Breast epithelium (tissue), 4 donors: Measurements from ENCODE around the gene DRAXIN. TPM values are rescaled to one million over a fixed set of nuclear protein-coding genes. Genes with fewer than 3 reads are reported as not detected.

Experiments used
- DNase-seq, 2 donors: peaks; one replicate each; pipeline ENCODE4 v3.0.0-alpha.2; 2019; ENCODE audit warnings: low spot score in 2 of 2
- H3K27ac ChIP-seq, 2 donors: fragments of 200-600 bp; sonication (generic) in 1 of 2; one replicate each; pipeline ENCODE4 v1.5.1; 2016 to 2019; ENCODE audit warnings: mild to moderate bottlenecking in 1 of 2
- H3K27me3 ChIP-seq, 2 donors: fragments of 200-600 bp; sonication (generic) in 1 of 2; one replicate each; pipeline versions ENCODE4 v1.5.1 to v1.6.0; 2017 to 2019; ENCODE audit warnings: control low read depth in 1 of 2, mild to moderate bottlenecking in 1 of 2
- H3K36me3 ChIP-seq: fragments of 200-600 bp; one replicate; pipeline ENCODE4 v1.5.1; 2019
- H3K4me1 ChIP-seq, 2 donors: fragments of 200-600 bp; sonication (generic); one replicate each; pipeline ENCODE4 v1.5.1; 2016 to 2019; ENCODE audit warnings: control low read depth in 1 of 2
- H3K4me3 ChIP-seq, 3 donors: fragments of 200-600 bp; sonication (generic); 1 replicate in 2 of 3; 2 replicates in 1 of 3; pipeline ENCODE4 v1.5.1; 2016 to 2019; ENCODE audit warnings: mild to moderate bottlenecking in 3 of 3, moderate library complexity in 2 of 3
- H3K9me3 ChIP-seq, 2 donors: fragments of 200-600 bp; sonication (generic) in 1 of 2; one replicate each; pipeline ENCODE4 v1.5.1; 2016 to 2019; ENCODE audit warnings: control low read depth in 1 of 2
- CTCF ChIP-seq, 3 donors: fragments of 450-650 bp; IDR thresholded peaks; one replicate each; pipeline ENCODE4 v1.5.1; 2016 to 2017; ENCODE audit warnings: antibody characterized with exemption in 3 of 3, mild to moderate bottlenecking in 3 of 3, moderate library complexity in 3 of 3
- POLR2A ChIP-seq: fragments of 450-650 bp; IDR thresholded peaks from one replicate; pipeline ENCODE4 v1.6.1; 2016; ENCODE audit warnings: antibody characterized with exemption, mild to moderate bottlenecking, moderate library complexity
- POLR2AphosphoS5 ChIP-seq, 3 donors: sonication (generic); formaldehyde crosslinking; IDR thresholded peaks; one replicate each; pipeline ENCODE4 v1.6.1; 2017; ENCODE audit warnings: antibody characterized with exemption in 3 of 3
- intact Hi-C: fragments of 100-400 bp; cut with DNase I; formaldehyde crosslinking; loops from one replicate; pipeline ENCODE4 v1.15.1; 2023; ENCODE audit warnings: low total_unique reads
- total RNA-seq, 3 donors: library from RNA; depleted of rRNA; stranded (reverse); fragments of >200 nt; gene quantifications; one replicate each; pipeline ENCODE4 v1.1.0, GENCODE V29; 2016

DRAXIN gene
- total RNA-seq, 3 donors from 2014 or later: under 0.01 to 0.15 (median under 0.01) TPM

DNA sequence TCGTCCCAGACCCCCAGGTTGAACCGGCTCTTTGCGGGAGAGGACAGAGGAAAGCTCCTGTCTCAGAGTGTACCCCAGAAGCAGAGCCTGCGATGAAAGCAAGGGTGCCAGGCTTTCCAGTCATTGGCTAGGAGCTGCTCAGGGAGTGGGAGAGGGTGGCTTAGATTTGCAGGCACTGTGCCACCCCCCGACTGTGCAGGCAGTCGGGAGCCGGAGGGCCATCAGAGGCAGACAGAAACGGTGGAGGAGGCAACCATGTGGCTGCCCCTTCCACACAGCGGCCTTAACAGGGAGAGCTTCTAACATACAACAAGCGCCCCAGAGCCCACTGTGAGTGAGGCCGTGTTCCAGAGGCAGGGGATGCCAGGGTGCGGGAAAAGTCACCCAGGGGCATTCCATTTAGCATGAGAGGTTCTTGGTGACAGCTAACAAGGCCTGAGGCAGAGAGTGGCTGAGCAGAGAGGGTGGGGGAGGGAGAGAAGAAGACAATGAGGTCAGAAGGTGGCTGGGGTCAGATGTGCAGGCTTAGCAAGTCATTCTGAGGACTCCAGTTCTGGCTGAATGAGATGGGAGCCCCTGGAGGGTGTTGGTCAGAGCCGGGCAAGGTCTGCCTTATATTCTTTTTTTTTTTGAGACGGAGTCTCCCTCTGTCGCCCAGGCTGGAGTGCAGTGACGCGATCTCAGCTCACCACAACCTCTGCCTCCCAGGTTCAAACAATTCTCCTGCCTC is 61.0 kb downstream of the DRAXIN start:
- no peak overlapping the region for H3K4me3 ChIP-seq
- intact Hi-C loops: no loop called here
- no peak for DNase-seq
- no peaks in the 10 kb centered on the region for H3K27me3 ChIP-seq
- no peaks in the 10 kb centered on the region for H3K36me3 ChIP-seq
- TF ChIP-seq POLR2A (no peak), POLR2AphosphoS5 (IDR thresholded peaks at IDR 0.05) (no peak), CTCF (IDR thresholded peaks at IDR 0.05) (no peak)
- no peaks in the 10 kb centered on the region for H3K9me3 ChIP-seq
- no peak overlapping the region for H3K27ac ChIP-seq
- H3K4me1 ChIP-seq: no peaks in the 10 kb centered on the region

DNA sequence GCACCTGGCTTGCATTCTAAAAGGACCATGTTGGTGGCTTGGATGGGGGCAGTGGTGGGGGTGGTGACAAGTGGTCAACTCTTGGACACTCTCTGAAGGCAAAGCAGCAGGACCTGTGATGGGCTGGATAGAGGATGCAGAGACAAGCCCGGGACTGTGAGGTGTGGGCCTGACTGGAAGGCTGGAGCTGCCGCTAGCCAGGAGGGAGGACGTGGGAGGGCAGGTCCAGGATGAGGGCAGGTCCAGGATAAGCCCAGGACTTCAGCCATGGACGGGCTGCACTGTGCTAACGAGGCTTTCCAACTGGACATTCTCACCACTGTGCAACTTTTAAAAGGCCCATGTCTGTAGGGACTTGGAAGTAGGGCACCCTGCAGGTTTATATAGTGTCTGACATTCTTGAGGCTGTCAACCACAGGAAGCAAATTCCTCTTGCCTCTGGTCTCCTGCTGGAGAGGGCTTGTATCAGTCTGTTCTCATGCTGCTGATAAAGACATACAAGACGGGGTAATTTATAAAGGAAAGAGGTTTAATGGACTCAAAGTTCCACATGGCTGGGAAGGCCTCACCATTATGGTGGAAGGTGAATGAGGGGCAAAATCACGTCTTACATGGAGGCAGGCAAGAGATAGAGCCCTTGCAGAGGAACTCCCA is 62.2 kb downstream of the DRAXIN start:
- TF ChIP-seq CTCF (IDR thresholded peaks at IDR 0.05) (no peak), POLR2A (no peak), POLR2AphosphoS5 (IDR thresholded peaks at IDR 0.05) (no peak)
- Histone ChIP-seq H3K4me3 (no peak overlapping the region), H3K9me3 (no peaks in the 10 kb centered on the region), H3K27ac (no peak overlapping the region), H3K36me3 (no peaks in the 10 kb centered on the region), H3K27me3 (no peaks in the 10 kb centered on the region), H3K4me1 (no peaks in the 10 kb centered on the region)
- intact Hi-C loops: no loop called here
- no peak for DNase-seq

- H3K4me1 ChIP-seq: no peaks in the 10 kb centered on the region
- intact Hi-C loops: no loop called here
- DNase-seq: no peak
- H3K9me3 ChIP-seq: no peaks in the 10 kb centered on the region
- no peaks in the 10 kb centered on the region for H3K36me3 ChIP-seq
- no peak for TF ChIP-seq POLR2AphosphoS5 (IDR thresholded peaks at IDR 0.05)
- TF ChIP-seq CTCF (IDR thresholded peaks at IDR 0.05): no peak
- TF ChIP-seq POLR2A: no peak
- no peak overlapping the region for H3K4me3 ChIP-seq
- no peak overlapping the region for H3K27ac ChIP-seq
- H3K27me3 ChIP-seq: peaks cover 0 to 9% of the 10 kb centered on the region in 2 donors
Measured at GRCh38 chr1:11757047-11757446, 65.5 kb downstream of the DRAXIN start.

- Histone ChIP-seq H3K27me3 (peaks cover 0 to 9% of the 10 kb centered on the region in 2 donors), H3K4me1 (no peaks in the 10 kb centered on the region), H3K36me3 (no peaks in the 10 kb centered on the region), H3K4me3 (no peak overlapping the region), H3K27ac (no peak overlapping the region), H3K9me3 (no peaks in the 10 kb centered on the region)
- no peak for DNase-seq
- no peak for TF ChIP-seq POLR2AphosphoS5 (IDR thresholded peaks at IDR 0.05)
- no peak for TF ChIP-seq CTCF (IDR thresholded peaks at IDR 0.05)
- TF ChIP-seq POLR2A: no peak
- intact Hi-C loops: no loop called here
Measured at GRCh38 chr1:11759791-11760190, 68.3 kb downstream of the DRAXIN start.

DNA sequence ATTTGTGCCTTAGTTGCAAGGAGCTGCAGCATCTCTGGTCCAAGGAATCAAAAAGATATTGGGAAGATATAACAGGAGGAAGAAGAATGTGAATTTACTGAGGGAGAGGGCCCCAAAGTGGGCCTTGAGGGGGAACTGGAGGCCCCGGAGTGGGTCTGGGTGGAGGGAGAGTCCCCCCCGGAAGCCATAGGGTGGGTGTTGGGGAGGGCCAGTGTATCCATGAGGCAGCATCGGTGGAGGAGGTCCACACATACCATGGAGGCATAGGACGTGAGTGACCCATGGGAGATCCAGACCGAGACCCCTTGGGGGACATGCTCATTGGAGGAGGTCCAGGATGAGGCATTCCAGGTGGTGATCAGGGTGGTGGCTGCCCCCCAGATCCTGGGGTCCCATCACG is 69.8 kb downstream of the DRAXIN start:
- TF ChIP-seq CTCF (IDR thresholded peaks at IDR 0.05): no peak
- TF ChIP-seq POLR2AphosphoS5 (IDR thresholded peaks at IDR 0.05): no peak
- no peak for TF ChIP-seq POLR2A
- intact Hi-C loops: no loop called here
- DNase-seq: no peak

More for the DNA sequence above, 69.8 kb downstream of the DRAXIN start:
- Histone ChIP-seq H3K9me3 (no peaks in the 10 kb centered on the region), H3K27ac (no peak overlapping the region), H3K4me1 (no peaks in the 10 kb centered on the region), H3K4me3 (no peak overlapping the region), H3K36me3 (no peaks in the 10 kb centered on the region), H3K27me3 (peaks cover 0 to 9% of the 10 kb centered on the region in 2 donors)
